Panc1 (cell line): ENCODE data around the gene SNPH. TPM values are rescaled to one million over a fixed set of nuclear protein-coding genes. Genes with fewer than 3 reads are reported as not detected.

ENCODE experiments used
- ATAC-seq: fragments of 200-7000 bp; cut with Tn5 transposase; 2 replicates; pipeline ENCODE4 v1.9.1; 2020; ENCODE audit warnings: mild to moderate bottlenecking, moderate library complexity
- BruUV-seq: library from RNA; stranded (reverse); fragments of 400-500 nt; replicated peaks from 2 replicates; lab custom pipeline; 2021; lab: Mats Ljungman, UMichigan
- CTCF ChIA-PET: fragments of 300-600 bp; sonication (Branson Sonifier 250); formaldehyde crosslinking; loops from one replicate; lab custom pipeline; 2022; ENCODE audit warnings: antibody characterized with exemption; lab: Charles Lee
- POLR2A ChIA-PET: fragments of 300-600 bp; sonication (Branson Sonifier 250); formaldehyde crosslinking; loops from one replicate; lab custom pipeline; 2022; ENCODE audit warnings: antibody characterized with exemption; lab: Charles Lee
- DNase-seq: peaks from one replicate; pipeline ENCODE4 v3.0.0-alpha.2; 2010; ENCODE audit warnings: low read depth, low spot score
- H3K27ac ChIP-seq: 2 replicates; pipeline ENCODE4 v1.5.1; 2011; ENCODE audit warnings: mild to moderate bottlenecking, low read length, inconsistent platforms
- H3K27me3 ChIP-seq: fragments of 200-500 bp; sonication (Bioruptor generic); 2 replicates; pipeline ENCODE4 v1.6.0; 2014; ENCODE audit warnings: low read length, inconsistent platforms; ENCODE audit not compliant: control insufficient read depth, insufficient read depth
- H3K36me3 ChIP-seq: fragments of 200-500 bp; sonication (Bioruptor generic); 2 replicates; pipeline ENCODE4 v1.5.1; 2014; ENCODE audit warnings: inconsistent platforms, mild to moderate bottlenecking, low read length, moderate library complexity; ENCODE audit not compliant: control insufficient read depth, insufficient read depth
- H3K4me1 ChIP-seq: 2 replicates; pipeline ENCODE4 v1.5.1; 2011; ENCODE audit warnings: inconsistent platforms, mild to moderate bottlenecking, low read length, moderate library complexity; ENCODE audit not compliant: control insufficient read depth, insufficient read depth
- H3K4me3 ChIP-seq, 2 experiments: 2 replicates each; pipeline ENCODE4 v1.5.1; 2011 to 2012; ENCODE audit warnings: low read depth in 2 of 2, low read length in 2 of 2, mild to moderate bottlenecking in 2 of 2, inconsistent platforms in 1 of 2, moderate library complexity in 1 of 2
- H3K9me3 ChIP-seq: fragments of 200-500 bp; sonication (Bioruptor generic); 2 replicates; pipeline ENCODE4 v1.5.1; 2014; ENCODE audit warnings: low read depth, mild to moderate bottlenecking, inconsistent platforms, low read length, moderate library complexity; ENCODE audit not compliant: control insufficient read depth, insufficient read depth
- POLR2AphosphoS5 ChIP-seq: IDR thresholded peaks from 2 replicates; pipeline ENCODE4 v1.6.1; 2012; ENCODE audit warnings: mild to moderate bottlenecking, low read depth, low read length, moderate library complexity
- SIN3A ChIP-seq: IDR thresholded peaks from 2 replicates; pipeline ENCODE4 v1.6.1; 2012; ENCODE audit warnings: low read depth, mild to moderate bottlenecking, low read length, moderate library complexity, borderline replicate concordance; ENCODE audit not compliant: insufficient read depth
- TCF7L2 ChIP-seq: IDR thresholded peaks from 2 replicates; pipeline ENCODE4 v1.6.1; 2011; ENCODE audit warnings: mild to moderate bottlenecking, low read depth, low read length, inconsistent platforms
- in situ Hi-C: cut with HindIII; loops from 2 replicates; pipeline ENCODE4 v1.10.0; 2016; ENCODE audit warnings: low sequenced_read_pairs, low pct_unique_long_range_greater_than_20kb
- intact Hi-C: fragments of 100-400 bp; cut with micrococcal nuclease; formaldehyde crosslinking; loops from one replicate; pipeline ENCODE4 v1.10.0; 2022; ENCODE audit not compliant: unreplicated experiment
- total RNA-seq: library from RNA; stranded (reverse); gene quantifications from one replicate; pipeline ENCODE4 v1.2.1, GENCODE V29; 2021; ENCODE audit not compliant: unreplicated experiment
- TF ChIP-seq, protein P1 (sequence below): fragments of 450-650 bp; IDR thresholded peaks from 2 replicates; pipeline ENCODE4 v1.5.1; 2017; ENCODE audit warnings: mild to moderate bottlenecking
- TF ChIP-seq, protein P2 (sequence below), 2 experiments: IDR thresholded peaks; 2 replicates each; pipeline ENCODE4 v1.6.1; 2011 to 2012; ENCODE audit warnings: low read depth in 2 of 2, control low read depth in 1 of 2, low read length in 1 of 2, mild to moderate bottlenecking in 1 of 2, moderate library complexity in 1 of 2; ENCODE audit not compliant: insufficient read depth in 1 of 2

SNPH gene
- total RNA-seq, 1 experiment from 2014 or later: 6.4 TPM

DNA sequence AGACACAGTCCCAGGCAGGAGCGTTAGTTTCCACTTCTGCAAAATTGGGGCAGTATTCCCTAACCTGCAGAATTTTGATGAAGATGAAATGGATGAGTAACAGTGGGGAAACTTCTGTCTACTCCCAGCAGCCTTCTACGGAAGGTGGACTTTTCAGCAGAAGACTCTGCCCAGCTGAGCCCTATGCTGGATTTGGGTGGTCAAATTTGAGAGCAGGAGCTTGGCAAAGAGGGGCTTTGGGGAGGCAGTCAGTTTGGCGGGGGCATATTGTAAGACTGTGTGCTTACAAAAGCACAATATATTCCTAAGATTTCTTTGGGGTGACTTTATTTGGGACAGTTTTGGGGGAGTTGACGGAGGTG lies 68.3 kb downstream of the SNPH start:
- no peaks in the 10 kb centered on the region for H3K36me3 ChIP-seq
- H3K4me1 ChIP-seq: peaks cover 17% of the 10 kb centered on the region; the same call in 1 of the 2 replicates
- ChIA-PET CTCF (interaction anchor here (0.7 kb wide), 1 partner anchor 29 kb away, joined by 7 read pairs; no protein-coding TSS in a partner anchor), POLR2A (no interaction called here)
- in situ Hi-C loops: no loop called here
- TF ChIP-seq TCF7L2: no peak
- TF ChIP-seq, protein P1, sequence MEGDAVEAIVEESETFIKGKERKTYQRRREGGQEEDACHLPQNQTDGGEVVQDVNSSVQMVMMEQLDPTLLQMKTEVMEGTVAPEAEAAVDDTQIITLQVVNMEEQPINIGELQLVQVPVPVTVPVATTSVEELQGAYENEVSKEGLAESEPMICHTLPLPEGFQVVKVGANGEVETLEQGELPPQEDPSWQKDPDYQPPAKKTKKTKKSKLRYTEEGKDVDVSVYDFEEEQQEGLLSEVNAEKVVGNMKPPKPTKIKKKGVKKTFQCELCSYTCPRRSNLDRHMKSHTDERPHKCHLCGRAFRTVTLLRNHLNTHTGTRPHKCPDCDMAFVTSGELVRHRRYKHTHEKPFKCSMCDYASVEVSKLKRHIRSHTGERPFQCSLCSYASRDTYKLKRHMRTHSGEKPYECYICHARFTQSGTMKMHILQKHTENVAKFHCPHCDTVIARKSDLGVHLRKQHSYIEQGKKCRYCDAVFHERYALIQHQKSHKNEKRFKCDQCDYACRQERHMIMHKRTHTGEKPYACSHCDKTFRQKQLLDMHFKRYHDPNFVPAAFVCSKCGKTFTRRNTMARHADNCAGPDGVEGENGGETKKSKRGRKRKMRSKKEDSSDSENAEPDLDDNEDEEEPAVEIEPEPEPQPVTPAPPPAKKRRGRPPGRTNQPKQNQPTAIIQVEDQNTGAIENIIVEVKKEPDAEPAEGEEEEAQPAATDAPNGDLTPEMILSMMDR: no peak
- TF ChIP-seq, protein P2, sequence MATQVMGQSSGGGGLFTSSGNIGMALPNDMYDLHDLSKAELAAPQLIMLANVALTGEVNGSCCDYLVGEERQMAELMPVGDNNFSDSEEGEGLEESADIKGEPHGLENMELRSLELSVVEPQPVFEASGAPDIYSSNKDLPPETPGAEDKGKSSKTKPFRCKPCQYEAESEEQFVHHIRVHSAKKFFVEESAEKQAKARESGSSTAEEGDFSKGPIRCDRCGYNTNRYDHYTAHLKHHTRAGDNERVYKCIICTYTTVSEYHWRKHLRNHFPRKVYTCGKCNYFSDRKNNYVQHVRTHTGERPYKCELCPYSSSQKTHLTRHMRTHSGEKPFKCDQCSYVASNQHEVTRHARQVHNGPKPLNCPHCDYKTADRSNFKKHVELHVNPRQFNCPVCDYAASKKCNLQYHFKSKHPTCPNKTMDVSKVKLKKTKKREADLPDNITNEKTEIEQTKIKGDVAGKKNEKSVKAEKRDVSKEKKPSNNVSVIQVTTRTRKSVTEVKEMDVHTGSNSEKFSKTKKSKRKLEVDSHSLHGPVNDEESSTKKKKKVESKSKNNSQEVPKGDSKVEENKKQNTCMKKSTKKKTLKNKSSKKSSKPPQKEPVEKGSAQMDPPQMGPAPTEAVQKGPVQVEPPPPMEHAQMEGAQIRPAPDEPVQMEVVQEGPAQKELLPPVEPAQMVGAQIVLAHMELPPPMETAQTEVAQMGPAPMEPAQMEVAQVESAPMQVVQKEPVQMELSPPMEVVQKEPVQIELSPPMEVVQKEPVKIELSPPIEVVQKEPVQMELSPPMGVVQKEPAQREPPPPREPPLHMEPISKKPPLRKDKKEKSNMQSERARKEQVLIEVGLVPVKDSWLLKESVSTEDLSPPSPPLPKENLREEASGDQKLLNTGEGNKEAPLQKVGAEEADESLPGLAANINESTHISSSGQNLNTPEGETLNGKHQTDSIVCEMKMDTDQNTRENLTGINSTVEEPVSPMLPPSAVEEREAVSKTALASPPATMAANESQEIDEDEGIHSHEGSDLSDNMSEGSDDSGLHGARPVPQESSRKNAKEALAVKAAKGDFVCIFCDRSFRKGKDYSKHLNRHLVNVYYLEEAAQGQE (IDR thresholded peaks at IDR 0.05; ENCODE audit: insufficient read depth in 1 of 2, low read depth in 2 of 2, low read length in 1 of 2): no peak
- no peak for TF ChIP-seq SIN3A
- H3K27ac ChIP-seq: no peak overlapping the region
- no peak overlapping the region for H3K4me3 ChIP-seq
- no peak for DNase-seq
- H3K9me3 ChIP-seq: no peaks in the 10 kb centered on the region
- ATAC-seq: no peak
- H3K27me3 ChIP-seq: no peaks in the 10 kb centered on the region
- intact Hi-C loops: no loop called here
- no TSS peak for BruUV-seq

DNA sequence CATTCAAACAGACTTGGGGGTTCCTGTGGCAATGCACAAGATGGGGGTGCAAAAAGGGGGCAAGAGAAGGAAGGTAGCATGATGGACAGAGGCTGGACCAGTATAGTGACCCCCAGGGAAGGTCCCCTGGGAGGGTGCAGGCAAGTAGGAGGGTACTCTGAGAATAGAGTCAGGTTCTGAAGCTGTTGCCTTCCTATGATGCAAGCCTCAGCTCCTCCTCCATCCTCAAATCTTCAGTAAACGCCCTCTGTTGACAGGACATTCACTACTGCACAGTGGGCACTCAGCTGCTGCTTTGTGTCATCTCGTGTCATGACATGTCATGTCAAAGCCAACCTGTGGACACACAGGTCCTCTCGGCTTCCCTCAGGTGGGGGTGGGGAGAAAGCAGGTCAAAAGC lies 68.7 kb downstream of the SNPH start:
- Histone ChIP-seq H3K4me3 (no peak overlapping the region), H3K36me3 (no peaks in the 10 kb centered on the region), H3K4me1 (peaks cover 14% of the 10 kb centered on the region; the same call in 1 of the 2 replicates), H3K27me3 (no peaks in the 10 kb centered on the region), H3K9me3 (no peaks in the 10 kb centered on the region), H3K27ac (no peak overlapping the region)
- in situ Hi-C loops (no loop called here), intact Hi-C loops (no loop called here)
- no TSS peak for BruUV-seq
- DNase-seq (no peak), ATAC-seq (peak; percentile 47; the same call in 1 of the 2 replicates)
- ChIA-PET CTCF (interaction anchor here (0.7 kb wide), 1 partner anchor 30 kb away, joined by 7 read pairs; no protein-coding TSS in a partner anchor), POLR2A (no interaction called here)
- TF ChIP-seq, protein P1: no peak
- no peak for TF ChIP-seq SIN3A
- TF ChIP-seq TCF7L2: no peak
- TF ChIP-seq POLR2AphosphoS5: no peak
- TF ChIP-seq, protein P2 (IDR thresholded peaks at IDR 0.05; ENCODE audit: insufficient read depth in 1 of 2, low read depth in 2 of 2, low read length in 1 of 2): no peak
